Measurements from ENCODE around the gene THADA.

DNA sequence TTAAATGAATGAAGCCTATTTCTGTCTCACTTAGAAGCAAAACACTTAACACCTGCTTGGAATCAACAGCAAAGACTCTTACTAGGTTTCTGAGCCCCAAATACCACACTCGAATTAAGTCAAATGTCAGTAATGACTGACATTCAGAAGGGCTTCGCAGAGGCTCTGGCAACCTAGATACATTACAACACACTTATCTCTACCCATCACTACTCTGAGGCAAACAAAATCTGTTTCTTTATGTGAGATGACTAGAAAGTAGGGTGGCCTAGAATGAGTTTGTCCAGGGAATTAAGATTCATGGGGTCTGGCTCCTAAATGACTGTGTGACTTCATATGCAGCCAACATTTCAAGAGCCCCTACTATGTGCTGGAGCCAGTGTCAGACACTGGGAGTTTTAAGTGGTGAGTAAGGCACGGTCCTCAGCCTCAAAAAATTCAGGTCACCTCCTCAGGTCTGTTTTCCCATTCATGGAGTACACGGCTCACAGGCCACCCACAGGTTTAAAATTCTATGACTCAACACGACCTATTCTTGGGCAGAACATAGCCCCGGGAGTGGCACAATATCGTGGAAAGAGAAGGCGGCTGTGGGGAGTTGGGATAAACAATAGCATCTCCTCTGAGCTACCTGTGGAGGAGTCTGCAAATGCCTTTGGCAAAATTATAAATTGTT lies 219.2 kb downstream of the THADA start:
- TF ChIP-seq POLR2A (IDR thresholded peaks at IDR 0.05) (no peak), POLR2AphosphoS5 (IDR thresholded peaks at IDR 0.05) (no peak)
- TF ChIP-seq, protein P1, sequence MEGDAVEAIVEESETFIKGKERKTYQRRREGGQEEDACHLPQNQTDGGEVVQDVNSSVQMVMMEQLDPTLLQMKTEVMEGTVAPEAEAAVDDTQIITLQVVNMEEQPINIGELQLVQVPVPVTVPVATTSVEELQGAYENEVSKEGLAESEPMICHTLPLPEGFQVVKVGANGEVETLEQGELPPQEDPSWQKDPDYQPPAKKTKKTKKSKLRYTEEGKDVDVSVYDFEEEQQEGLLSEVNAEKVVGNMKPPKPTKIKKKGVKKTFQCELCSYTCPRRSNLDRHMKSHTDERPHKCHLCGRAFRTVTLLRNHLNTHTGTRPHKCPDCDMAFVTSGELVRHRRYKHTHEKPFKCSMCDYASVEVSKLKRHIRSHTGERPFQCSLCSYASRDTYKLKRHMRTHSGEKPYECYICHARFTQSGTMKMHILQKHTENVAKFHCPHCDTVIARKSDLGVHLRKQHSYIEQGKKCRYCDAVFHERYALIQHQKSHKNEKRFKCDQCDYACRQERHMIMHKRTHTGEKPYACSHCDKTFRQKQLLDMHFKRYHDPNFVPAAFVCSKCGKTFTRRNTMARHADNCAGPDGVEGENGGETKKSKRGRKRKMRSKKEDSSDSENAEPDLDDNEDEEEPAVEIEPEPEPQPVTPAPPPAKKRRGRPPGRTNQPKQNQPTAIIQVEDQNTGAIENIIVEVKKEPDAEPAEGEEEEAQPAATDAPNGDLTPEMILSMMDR (IDR thresholded peaks at IDR 0.05) = no peak
